GM12892 (cell line): ENCODE data around the gene SERTAD1.

Experiments used
- POLR2A ChIP-seq: IDR thresholded peaks from 2 replicates; pipeline ENCODE4 v1.6.1; 2011; ENCODE audit warnings: low read depth, low read length, control low read depth
- POLR2AphosphoS5 ChIP-seq: IDR thresholded peaks from 2 replicates; pipeline ENCODE4 v1.6.1; 2011; ENCODE audit warnings: low read depth, low read length, control low read depth
- TAF1 ChIP-seq: IDR thresholded peaks from 2 replicates; pipeline ENCODE4 v1.6.1; 2011; ENCODE audit warnings: low read depth, mild to moderate bottlenecking, control low read depth, low read length, borderline replicate concordance

- TF ChIP-seq POLR2AphosphoS5 (no peak), POLR2A (no peak), TAF1 (no peak)
These were observed 28.8 kb downstream of the SERTAD1 start for GRCh38 chr19:40396886-40397567.
